ENCODE measurements around the gene TMEM128. TPM values are rescaled to one million over a fixed set of nuclear protein-coding genes. Genes with fewer than 3 reads are reported as not detected.

The TMEM128 gene
- total RNA-seq, 1 experiment from 2014 or later, result 19.0 TPM

- H3K27me3 ChIP-seq (replicated peaks; ENCODE audit: control insufficient read depth, insufficient read depth, low read length), result no peaks in the 10 kb centered on the region
- H3K27me3 Mint-ChIP-seq (ENCODE audit: insufficient read depth, unreplicated experiment), result no peaks in the 10 kb centered on the region
- intact Hi-C loops (cut with micrococcal nuclease; ENCODE audit: unreplicated experiment), result no loop called here
- BruUV-seq (replicated peaks), result no TSS peak
- POLR2A ChIA-PET, result no interaction called here
- DNase-seq, result no peak
- no peak overlapping the region for H3K27ac Mint-ChIP-seq (ENCODE audit: unreplicated experiment)
- H3K4me3 Mint-ChIP-seq (ENCODE audit: unreplicated experiment), result no peak overlapping the region
- H3K4me1 ChIP-seq, result no peaks in the 10 kb centered on the region
- H3K9me3 ChIP-seq, result no peaks in the 10 kb centered on the region
- no peak overlapping the region for H3K4me3 ChIP-seq (ENCODE audit: low read depth, low read length)
- no peaks in the 10 kb centered on the region; the same call in 1 of the 2 replicates for H3K36me3 ChIP-seq (ENCODE audit: control insufficient read depth, insufficient read depth, low read length)
- CTCF ChIA-PET, result interaction anchor here (0.7 kb wide), 1 partner anchor 9 kb away, joined by 6 read pairs; no protein-coding TSS in a partner anchor
- no peaks in the 10 kb centered on the region for H3K4me1 Mint-ChIP-seq (ENCODE audit: low read depth, unreplicated experiment)
- H3K9me3 Mint-ChIP-seq (ENCODE audit: unreplicated experiment), result no peaks in the 10 kb centered on the region
- peaks cover 48% of the 10 kb centered on the region for H3K36me3 Mint-ChIP-seq (ENCODE audit: insufficient read depth, unreplicated experiment)
- no peak for TF ChIP-seq CTCF (IDR thresholded peaks at IDR 0.05; ENCODE audit: insufficient read depth in 1 of 2, low read depth in 1 of 2, low read length in 1 of 2, severe bottlenecking in 1 of 2, unreplicated experiment in 1 of 2)
These were observed 21.3 kb upstream of the TMEM128 start for GRCh38 chr4:4269331-4269731.

GRCh38 chr4:4268776-4269175, 20.8 kb upstream of the TMEM128 start:
- Histone ChIP-seq H3K9me3 (no peaks in the 10 kb centered on the region), H3K4me3 (ENCODE audit: low read depth, low read length) (no peak overlapping the region), H3K36me3 (ENCODE audit: control insufficient read depth, insufficient read depth, low read length) (no peaks in the 10 kb centered on the region; the same call in 1 of the 2 replicates), H3K4me1 (no peaks in the 10 kb centered on the region), H3K27me3 (replicated peaks; ENCODE audit: control insufficient read depth, insufficient read depth, low read length) (no peaks in the 10 kb centered on the region)
- intact Hi-C loops (cut with micrococcal nuclease; ENCODE audit: unreplicated experiment), result no loop called here
- H3K4me1 Mint-ChIP-seq (ENCODE audit: low read depth, unreplicated experiment), result no peaks in the 10 kb centered on the region
- H3K9me3 Mint-ChIP-seq (ENCODE audit: unreplicated experiment), result no peaks in the 10 kb centered on the region
- no peak overlapping the region for H3K27ac Mint-ChIP-seq (ENCODE audit: unreplicated experiment)
- no TSS peak for BruUV-seq (replicated peaks)
- H3K36me3 Mint-ChIP-seq (ENCODE audit: insufficient read depth, unreplicated experiment), result peaks cover 46% of the 10 kb centered on the region
- ChIA-PET POLR2A (no interaction called here), CTCF (no interaction called here)
- no peak for TF ChIP-seq CTCF (IDR thresholded peaks at IDR 0.05; ENCODE audit: insufficient read depth in 1 of 2, low read depth in 1 of 2, low read length in 1 of 2, severe bottlenecking in 1 of 2, unreplicated experiment in 1 of 2)
- no peak for DNase-seq
- H3K27me3 Mint-ChIP-seq (ENCODE audit: insufficient read depth, unreplicated experiment), result no peaks in the 10 kb centered on the region
- no peak overlapping the region for H3K4me3 Mint-ChIP-seq (ENCODE audit: unreplicated experiment)

- Histone ChIP-seq H3K4me1 (no peaks in the 10 kb centered on the region), H3K4me3 (ENCODE audit: low read depth, low read length) (no peak overlapping the region), H3K36me3 (ENCODE audit: control insufficient read depth, insufficient read depth, low read length) (no peaks in the 10 kb centered on the region; the same call in 1 of the 2 replicates), H3K9me3 (no peaks in the 10 kb centered on the region), H3K27me3 (replicated peaks; ENCODE audit: control insufficient read depth, insufficient read depth, low read length) (no peaks in the 10 kb centered on the region)
- intact Hi-C loops (cut with micrococcal nuclease; ENCODE audit: unreplicated experiment), result no loop called here
- Mint-ChIP-seq H3K4me1 (ENCODE audit: low read depth, unreplicated experiment) (no peaks in the 10 kb centered on the region), H3K9me3 (ENCODE audit: unreplicated experiment) (no peaks in the 10 kb centered on the region), H3K27ac (ENCODE audit: unreplicated experiment) (no peak overlapping the region), H3K36me3 (ENCODE audit: insufficient read depth, unreplicated experiment) (peaks cover 46% of the 10 kb centered on the region), H3K4me3 (ENCODE audit: unreplicated experiment) (no peak overlapping the region), H3K27me3 (ENCODE audit: insufficient read depth, unreplicated experiment) (no peaks in the 10 kb centered on the region)
- CTCF ChIA-PET, result no interaction called here
- POLR2A ChIA-PET, result no interaction called here
- BruUV-seq (replicated peaks), result no TSS peak
- no peak for TF ChIP-seq CTCF (IDR thresholded peaks at IDR 0.05; ENCODE audit: insufficient read depth in 1 of 2, low read depth in 1 of 2, low read length in 1 of 2, severe bottlenecking in 1 of 2, unreplicated experiment in 1 of 2)
- DNase-seq, result no peak
These were observed 20.0 kb upstream of the TMEM128 start for GRCh38 chr4:4267981-4268380.
